ENCODE measurements around the gene MAGOH. TPM values are rescaled to one million over a fixed set of nuclear protein-coding genes. Genes with fewer than 3 reads are reported as not detected.

Gene MAGOH
- total and polyA plus RNA-seq, 2 of the 13 experiments (the other 11 are each of a cell fraction or from before 2014, with no cell fraction given), result 24.1 to 87.0 TPM

DNA sequence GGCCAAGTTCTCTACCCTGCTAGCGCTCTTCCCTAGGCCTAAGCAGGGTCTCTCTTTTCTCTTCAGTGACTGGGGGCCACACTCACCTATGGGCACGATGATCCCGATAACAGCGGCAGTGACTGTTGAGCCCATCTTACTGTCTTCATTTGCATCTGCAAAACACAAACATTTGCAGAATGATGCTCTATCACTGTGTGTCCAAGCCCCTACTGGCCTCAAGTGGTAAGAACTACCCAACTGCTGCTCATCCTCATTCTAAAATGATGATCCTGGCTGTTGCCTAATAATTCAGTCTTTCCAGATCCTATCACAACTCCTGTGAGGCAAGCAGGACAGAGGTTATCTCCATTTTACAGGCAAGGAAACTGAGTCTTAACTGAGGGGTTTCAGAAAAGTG lies 16.7 kb upstream of the MAGOH start (continued):
- TF ChIP-seq, protein P1, sequence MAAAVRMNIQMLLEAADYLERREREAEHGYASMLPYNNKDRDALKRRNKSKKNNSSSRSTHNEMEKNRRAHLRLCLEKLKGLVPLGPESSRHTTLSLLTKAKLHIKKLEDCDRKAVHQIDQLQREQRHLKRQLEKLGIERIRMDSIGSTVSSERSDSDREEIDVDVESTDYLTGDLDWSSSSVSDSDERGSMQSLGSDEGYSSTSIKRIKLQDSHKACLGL (CRISPR knock-in tag; IDR thresholded peaks at IDR 0.05), result no peak
- TF ChIP-seq ETV6 (CRISPR knock-in tag; conservative IDR thresholded peaks at IDR 0.05), result no peak
- TF ChIP-seq HNRNPH1 (optimal IDR thresholded peaks at IDR 0.05; ENCODE audit: low read depth, low read length), result no peak

- Histone ChIP-seq H2AFZ (ENCODE audit: low read length) (no peak overlapping the region), H3K79me2 (ENCODE audit: insufficient read depth, low read length) (no peaks in the 10 kb centered on the region), H3K4me2 (ENCODE audit: low read depth, low read length) (no peak overlapping the region), H3K4me1 (ENCODE audit: insufficient read depth, low read length) (no peaks in the 10 kb centered on the region), H3K36me3 (replicated peaks in 1 of 2; ENCODE audit: control insufficient read depth in 1 of 2, insufficient read depth in 2 of 2, low read length in 2 of 2) (peaks cover 13 to 63% of the 10 kb centered on the region in 2 experiments; a peak in 4 of 5 replicates), H3K4me3 (replicated peaks in 1 of 3; ENCODE audit: insufficient read depth in 1 of 3, low read depth in 2 of 3, low read length in 3 of 3) (no peak overlapping the region), H3K27ac (ENCODE audit: extremely low read length, insufficient read depth, low read length) (no peak overlapping the region), H3K9me3 (ENCODE audit: low read length) (no peaks in the 10 kb centered on the region), H3K27me3 (ENCODE audit: control insufficient read depth in 1 of 2, insufficient read depth in 2 of 2, low read length in 2 of 2) (no peaks in the 10 kb centered on the region), H3K9ac (ENCODE audit: insufficient read depth, low read depth, low read length) (no peak overlapping the region), H4K20me1 (ENCODE audit: insufficient read depth, low read length) (no peaks in the 10 kb centered on the region)
- in situ Hi-C loops (cut with HindIII; ENCODE audit: extremely low pct_ligation_motif_present, low pct_unique_long_range_greater_than_20kb) (no loop called here), intact Hi-C loops (cut with micrococcal nuclease; ENCODE audit: unreplicated experiment) (no loop called here)
- 90% methylated on average over 4 of the region's 4 CpGs for WGBS (ENCODE audit: low lambda C conversion rate)
- POLR2A ChIA-PET, result no interaction called here
- no peak for ATAC-seq
- no TSS peak for BruUV-seq (replicated peaks)
- TF ChIP-seq CHD2 (IDR thresholded peaks at IDR 0.05; ENCODE audit: low read depth, low read length), result no peak
- no peak for TF ChIP-seq ZNF414 (CRISPR knock-in tag; IDR thresholded peaks at IDR 0.05)
- TF ChIP-seq ZNF546 (CRISPR knock-in tag; conservative IDR thresholded peaks at IDR 0.05), result no peak
- TF ChIP-seq SOX6 (IDR thresholded peaks at IDR 0.05), result no peak
- TF ChIP-seq SOX6 (CRISPR knock-in tag; IDR thresholded peaks at IDR 0.05), result no peak
- TF ChIP-seq MTF1 (CRISPR knock-in tag; IDR thresholded peaks at IDR 0.05), result no peak
- no peak for TF ChIP-seq ZNF709 (CRISPR knock-in tag; IDR thresholded peaks at IDR 0.05)
- no peak for TF ChIP-seq ZNF577 (CRISPR knock-in tag; IDR thresholded peaks at IDR 0.05; ENCODE audit: borderline replicate concordance, low read depth)
- no peak for TF ChIP-seq ZNF331 (CRISPR knock-in tag; IDR thresholded peaks at IDR 0.05)
- TF ChIP-seq CAMTA2 (CRISPR knock-in tag; IDR thresholded peaks at IDR 0.05; ENCODE audit: borderline replicate concordance), result no peak
- no peak for TF ChIP-seq ETV5 (CRISPR knock-in tag; IDR thresholded peaks at IDR 0.05; ENCODE audit: borderline replicate concordance)
- no peak for TF ChIP-seq ZNF784 (CRISPR knock-in tag; IDR thresholded peaks at IDR 0.05; ENCODE audit: borderline replicate concordance)
- no peak for TF ChIP-seq GATAD2A (CRISPR knock-in tag; IDR thresholded peaks at IDR 0.05)
- TF ChIP-seq, protein P2, sequence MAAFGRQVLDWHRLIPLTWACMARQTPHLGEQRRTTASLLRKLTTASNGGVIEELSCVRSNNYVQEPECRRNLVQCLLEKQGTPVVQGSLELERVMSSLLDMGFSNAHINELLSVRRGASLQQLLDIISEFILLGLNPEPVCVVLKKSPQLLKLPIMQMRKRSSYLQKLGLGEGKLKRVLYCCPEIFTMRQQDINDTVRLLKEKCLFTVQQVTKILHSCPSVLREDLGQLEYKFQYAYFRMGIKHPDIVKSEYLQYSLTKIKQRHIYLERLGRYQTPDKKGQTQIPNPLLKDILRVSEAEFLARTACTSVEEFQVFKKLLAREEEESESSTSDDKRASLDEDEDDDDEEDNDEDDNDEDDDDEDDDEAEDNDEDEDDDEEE (CRISPR knock-in tag; IDR thresholded peaks at IDR 0.05), result no peak
- TF ChIP-seq HOXA7 (CRISPR knock-in tag; IDR thresholded peaks at IDR 0.05), result no peak
- TF ChIP-seq ZBTB21 (CRISPR knock-in tag; IDR thresholded peaks at IDR 0.05), result no peak
- TF ChIP-seq ZNF207 (IDR thresholded peaks at IDR 0.05; ENCODE audit: borderline replicate concordance), result no peak
- no peak for TF ChIP-seq MXI1 (IDR thresholded peaks at IDR 0.05; ENCODE audit: borderline replicate concordance, low read depth, low read length)
- no peak for TF ChIP-seq ISL2 (CRISPR knock-in tag; IDR thresholded peaks at IDR 0.05)
- no peak for DNase-seq (ENCODE audit: low spot score)
- CTCF ChIA-PET (ENCODE audit: low intra/inter-chr PET ratio, low total read pairs), result no interaction called here
- FAIRE-seq, result no peak
Observed at GRCh38 chr1:53254011-53254640, 15.8 kb upstream of the MAGOH start.

Measured in HepG2 (cell line).